ENCODE measurements around the gene GRIFIN. TPM values are rescaled to one million over a fixed set of nuclear protein-coding genes. Genes with fewer than 3 reads are reported as not detected.

Gene GRIFIN
- not detected in 2 replicates for total RNA-seq

GRCh38 chr7:2476298-2476697 is at the start of gene GRIFIN:
TSS of gene GRIFIN (minus strand) at chr7:2476398. CDS start at chr7:2476383, 15 bp downstream.

GRCh38 chr7:2519119-2519930 is 43.1 kb upstream of the GRIFIN start, which contains the start of gene LFNG:
TSS of gene LFNG (plus strand) at chr7:2519774. CDS start at chr7:2519862, 88 bp downstream.

Other genes starting within 250 kb of the GRIFIN start
- 46.9 and 54.4 TPM in 2 replicates for gene MAD1L1, start 243.5 kb downstream of the GRIFIN start, total RNA-seq
- 11.8 and 15.6 TPM in 2 replicates for gene MRM2, start 234.2 kb downstream of the GRIFIN start, total RNA-seq
- gene NUDT1, start 234.2 kb downstream of the GRIFIN start, total RNA-seq: 42.5 and 47.0 TPM in 2 replicates
- gene SNX8, start 162.0 kb downstream of the GRIFIN start, total RNA-seq: 18.8 and 20.0 TPM in 2 replicates
- gene EIF3B, start 121.6 kb downstream of the GRIFIN start, total RNA-seq: 143 and 180 TPM in 2 replicates
- 4.2 and 7.1 TPM in 2 replicates for gene CHST12, start 72.8 kb downstream of the GRIFIN start, total RNA-seq
- 0.93 and 1.7 TPM in 2 replicates for gene LFNG, start 43.4 kb upstream of the GRIFIN start, total RNA-seq
- gene BRAT1, start 79.1 kb upstream of the GRIFIN start, total RNA-seq: 16.8 and 21.4 TPM in 2 replicates
- gene IQCE, start 82.6 kb upstream of the GRIFIN start, total RNA-seq: 11.1 and 11.8 TPM in 2 replicates
- 20.9 and 23.4 TPM in 2 replicates for gene TTYH3, start 155.6 kb upstream of the GRIFIN start, total RNA-seq
- 0.12 and 0.40 TPM in 2 replicates for gene AMZ1, start 211.8 kb upstream of the GRIFIN start, total RNA-seq